H1 (cell line): Measurements from ENCODE around the gene DLG5.

Experiments used
- KDM5A ChIP-seq: fragments of 200-600 bp; IDR thresholded peaks from 2 replicates; pipeline ENCODE4 v1.7.1; 2012; ENCODE audit warnings: mild to moderate bottlenecking, low read length, inconsistent platforms, mixed read lengths
- TEAD4 ChIP-seq: IDR thresholded peaks from 2 replicates; pipeline ENCODE4 v1.6.1; 2012; ENCODE audit warnings: low read depth, low read length, inconsistent platforms, mixed read lengths
- TF ChIP-seq, protein P1 (sequence below), 3 experiments: IDR thresholded peaks; 1 replicate in 2 of 3; 2 replicates in 1 of 3; pipeline versions ENCODE4 v1.5.1 to v1.6.1; 2011; ENCODE audit warnings: low read length in 3 of 3, mild to moderate bottlenecking in 3 of 3, inconsistent platforms in 2 of 3, low read depth in 1 of 3, moderate library complexity in 1 of 3; ENCODE audit not compliant: insufficient read depth in 1 of 3; ENCODE audit errors: control extremely low read depth in 1 of 3

GRCh38 chr10:77862595-77862994 is 64.0 kb downstream of the DLG5 start:
- TF ChIP-seq, protein P1, sequence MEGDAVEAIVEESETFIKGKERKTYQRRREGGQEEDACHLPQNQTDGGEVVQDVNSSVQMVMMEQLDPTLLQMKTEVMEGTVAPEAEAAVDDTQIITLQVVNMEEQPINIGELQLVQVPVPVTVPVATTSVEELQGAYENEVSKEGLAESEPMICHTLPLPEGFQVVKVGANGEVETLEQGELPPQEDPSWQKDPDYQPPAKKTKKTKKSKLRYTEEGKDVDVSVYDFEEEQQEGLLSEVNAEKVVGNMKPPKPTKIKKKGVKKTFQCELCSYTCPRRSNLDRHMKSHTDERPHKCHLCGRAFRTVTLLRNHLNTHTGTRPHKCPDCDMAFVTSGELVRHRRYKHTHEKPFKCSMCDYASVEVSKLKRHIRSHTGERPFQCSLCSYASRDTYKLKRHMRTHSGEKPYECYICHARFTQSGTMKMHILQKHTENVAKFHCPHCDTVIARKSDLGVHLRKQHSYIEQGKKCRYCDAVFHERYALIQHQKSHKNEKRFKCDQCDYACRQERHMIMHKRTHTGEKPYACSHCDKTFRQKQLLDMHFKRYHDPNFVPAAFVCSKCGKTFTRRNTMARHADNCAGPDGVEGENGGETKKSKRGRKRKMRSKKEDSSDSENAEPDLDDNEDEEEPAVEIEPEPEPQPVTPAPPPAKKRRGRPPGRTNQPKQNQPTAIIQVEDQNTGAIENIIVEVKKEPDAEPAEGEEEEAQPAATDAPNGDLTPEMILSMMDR (IDR thresholded peaks at IDR 0.05; ENCODE audit: control extremely low read depth in 1 of 3, insufficient read depth in 1 of 3, low read depth in 1 of 3, low read length in 3 of 3) = no peak
- TF ChIP-seq TEAD4 = no peak
- no peak for TF ChIP-seq KDM5A
